NOMO-1 (cell line): ENCODE results near the gene TEX35.

ENCODE experiments used
- DNase-seq, 2 experiments: peaks; one replicate each; lab custom pipeline; 2025; ENCODE audit not compliant: unreplicated experiment in 2 of 2; lab: John Stamatoyannopoulos, UW

Gene TEX35

GRCh38 chr1:178513278-178513983, 522 bp downstream of the TEX35 start:
- DNase-seq, result no peak

GRCh38 chr1:178516110-178516509, 3.2 kb downstream of the TEX35 start:
- no peak for DNase-seq

- DNase-seq, result no peak
These were observed 6.0 kb downstream of the TEX35 start for GRCh38 chr1:178518894-178519293.

- no peak for DNase-seq
These were observed 7.9 kb downstream of the TEX35 start for GRCh38 chr1:178520803-178521202.

GRCh38 chr1:178521241-178521640, 8.3 kb downstream of the TEX35 start:
- no peak for DNase-seq

- no peak for DNase-seq
These were observed 14.2 kb downstream of the TEX35 start for GRCh38 chr1:178527117-178527516.

- DNase-seq, result no peak
These were observed 15.5 kb downstream of the TEX35 start for GRCh38 chr1:178528228-178528952.

- DNase-seq, result no peak
These were observed 16.0 kb downstream of the TEX35 start for GRCh38 chr1:178528953-178529335.

- DNase-seq, result no peak
These were observed 16.6 kb downstream of the TEX35 start for GRCh38 chr1:178529364-178530036.

- no peak for DNase-seq
These were observed 17.1 kb downstream of the TEX35 start for GRCh38 chr1:178530037-178530402.

GRCh38 chr1:178530502-178530901, 17.6 kb downstream of the TEX35 start:
- no peak for DNase-seq

GRCh38 chr1:178531887-178532286, 19.0 kb downstream of the TEX35 start:
- no peak for DNase-seq

- DNase-seq, result peak; percentile 58 to 61
These were observed 19.5 kb downstream of the TEX35 start for GRCh38 chr1:178532392-178532791.

GRCh38 chr1:178533121-178533946, 20.4 kb downstream of the TEX35 start:
- no peak for DNase-seq

GRCh38 chr1:178534137-178534868, 21.4 kb downstream of the TEX35 start:
- no peak for DNase-seq

GRCh38 chr1:178536329-178536728, 23.4 kb downstream of the TEX35 start:
- DNase-seq, result no peak

- DNase-seq, result no peak
These were observed 24.0 kb downstream of the TEX35 start for GRCh38 chr1:178536844-178537371.

- no peak for DNase-seq
These were observed 24.6 kb downstream of the TEX35 start for GRCh38 chr1:178537382-178538090.

- no peak for DNase-seq
These were observed 25.4 kb downstream of the TEX35 start for GRCh38 chr1:178538192-178538916.
